Liver (tissue), 9 donors: ENCODE measurements around the gene RNF168. TPM values are rescaled to one million over a fixed set of nuclear protein-coding genes. Genes with fewer than 3 reads are reported as not detected.

Experiments used
- DNase-seq: peaks from one replicate; pipeline ENCODE4 v3.0.0-alpha.2; 2017; ENCODE audit warnings: low spot score
- H3K27ac ChIP-seq, 2 donors: one replicate each; pipeline ENCODE4 v1.7.0; 2013; ENCODE audit warnings: inconsistent platforms in 2 of 2, low read length in 2 of 2, control low read depth in 1 of 2, low read depth in 1 of 2, mild to moderate bottlenecking in 1 of 2
- H3K27me3 ChIP-seq, 4 donors: one replicate each; pipeline versions ENCODE4 v1.6.1 to v1.7.0; 2013; ENCODE audit warnings: low read length in 3 of 4, inconsistent platforms in 1 of 4, mild to moderate bottlenecking in 1 of 4, moderate library complexity in 1 of 4; ENCODE audit not compliant: control insufficient read depth in 4 of 4, insufficient read depth in 4 of 4
- H3K36me3 ChIP-seq, 4 donors: one replicate each; pipeline versions ENCODE4 v1.6.1 to v1.7.0; 2013; ENCODE audit warnings: low read length in 3 of 4, mild to moderate bottlenecking in 3 of 4, low read depth in 1 of 4, moderate library complexity in 1 of 4; ENCODE audit not compliant: control insufficient read depth in 4 of 4, insufficient read depth in 3 of 4
- H3K4me1 ChIP-seq, 4 donors: one replicate each; pipeline versions ENCODE4 v1.6.1 to v1.7.0; 2013; ENCODE audit warnings: low read length in 3 of 4, mild to moderate bottlenecking in 3 of 4, moderate library complexity in 1 of 4; ENCODE audit not compliant: control insufficient read depth in 4 of 4, insufficient read depth in 4 of 4
- H3K4me3 ChIP-seq, 3 donors: one replicate each; pipeline versions ENCODE4 v1.6.1 to v1.7.0; 2013; ENCODE audit warnings: low read length in 3 of 3, control low read depth in 1 of 3, low read depth in 1 of 3, mild to moderate bottlenecking in 1 of 3
- H3K9ac ChIP-seq, 2 donors: one replicate each; pipeline ENCODE4 v1.7.0; 2013; ENCODE audit warnings: low read length in 2 of 2, mild to moderate bottlenecking in 2 of 2, moderate library complexity in 2 of 2, control low read depth in 1 of 2, low read depth in 1 of 2
- H3K9me3 ChIP-seq, 4 donors: one replicate each; pipeline versions ENCODE4 v1.6.1 to v1.7.0; 2013; ENCODE audit warnings: low read length in 3 of 4; ENCODE audit not compliant: control insufficient read depth in 4 of 4
- CTCF ChIP-seq: fragments of 150-350 bp; IDR thresholded peaks from 2 replicates; pipeline ENCODE4 v1.5.1; 2017; ENCODE audit warnings: improper control_type of control experiment, low read depth, low read length; ENCODE audit not compliant: missing input control
- EGR1 ChIP-seq, 2 donors: IDR thresholded peaks; 2 replicates each; pipeline ENCODE4 v1.6.1; 2016 to 2018; ENCODE audit warnings: antibody characterized with exemption in 2 of 2, low read depth in 2 of 2
- FOXA2 ChIP-seq: IDR thresholded peaks from 2 replicates; pipeline ENCODE4 v1.6.1; 2016; ENCODE audit warnings: antibody characterized with exemption
- GABPA ChIP-seq, 2 donors: IDR thresholded peaks in 1 of 2; conservative IDR thresholded peaks in 1 of 2; 2 replicates each; pipeline ENCODE4 v1.6.1; 2016; ENCODE audit warnings: antibody characterized with exemption in 2 of 2, mild to moderate bottlenecking in 1 of 2, moderate library complexity in 1 of 2
- HNF4A ChIP-seq, 2 donors: conservative IDR thresholded peaks; 2 replicates each; pipeline ENCODE4 v1.6.1; 2016; ENCODE audit warnings: antibody characterized with exemption in 2 of 2, mild to moderate bottlenecking in 2 of 2
- HNF4G ChIP-seq: IDR thresholded peaks from 2 replicates; pipeline ENCODE4 v1.6.1; 2016; ENCODE audit warnings: antibody characterized with exemption
- JUND ChIP-seq, 2 donors: IDR thresholded peaks; 2 replicates each; pipeline ENCODE4 v1.6.1; 2016; ENCODE audit warnings: antibody characterized with exemption in 2 of 2
- NR2F2 ChIP-seq: IDR thresholded peaks from 2 replicates; pipeline ENCODE4 v1.6.1; 2016; ENCODE audit warnings: antibody characterized with exemption
- RAD21 ChIP-seq, 2 donors: IDR thresholded peaks; 2 replicates each; pipeline ENCODE4 v1.6.1; 2016; ENCODE audit warnings: antibody characterized with exemption in 2 of 2, mild to moderate bottlenecking in 2 of 2
- RXRA ChIP-seq, 2 donors: IDR thresholded peaks; 2 replicates each; pipeline ENCODE4 v1.6.1; 2017 to 2018; ENCODE audit warnings: antibody characterized with exemption in 2 of 2, mild to moderate bottlenecking in 1 of 2
- SP1 ChIP-seq: IDR thresholded peaks from 2 replicates; pipeline ENCODE4 v1.6.1; 2018; ENCODE audit warnings: antibody characterized with exemption, mild to moderate bottlenecking
- TAF1 ChIP-seq: conservative IDR thresholded peaks from 2 replicates; pipeline ENCODE4 v1.6.1; 2016; ENCODE audit warnings: antibody characterized with exemption, mild to moderate bottlenecking
- WGBS: extraction: QIAGEN DNeasy Blood & Tissue Kit; methylation state at CpG from one replicate; pipeline ENCODE4 v1.1.7; 2013; 5-methylcytosine and 5-hydroxymethylcytosine counted together
- polyA plus RNA-seq, 2 donors: library from polyadenylated mRNA; stranded (reverse) in 1 of 2; unstranded in 1 of 2; fragments of 200-250 nt in 1 of 2; fragments of >200 nt in 1 of 2; fragmentation: Nextera tagmentation in 1 of 2; extraction: Ambion mirVana in 1 of 2; gene quantifications; one replicate each; pipeline versions ENCODE4 v1.2.1 to v1.2.3, GENCODE V29; 2013 to 2015
- total RNA-seq, 2 donors: library from RNA; depleted of rRNA; stranded (reverse); fragments of >200 nt; gene quantifications; one replicate each; pipeline ENCODE4 v1.2.3, GENCODE V29; 2014
- TF ChIP-seq, protein P1 (sequence below): IDR thresholded peaks from 2 replicates; pipeline ENCODE4 v1.6.1; 2016; ENCODE audit warnings: antibody characterized with exemption
- TF ChIP-seq, protein P2 (sequence below): IDR thresholded peaks from 2 replicates; pipeline ENCODE4 v1.6.1; 2016; ENCODE audit warnings: antibody characterized with exemption, mild to moderate bottlenecking
- donor health status: healthy.
- donor health status: healthy.
- donor health status: healthy.
- donor health status: healthy.
- donor health status: healthy.

RNF168 gene
- total and polyA plus RNA-seq, 4 donors, result 3.4 to 10.0 (median 7.3) TPM

DNA sequence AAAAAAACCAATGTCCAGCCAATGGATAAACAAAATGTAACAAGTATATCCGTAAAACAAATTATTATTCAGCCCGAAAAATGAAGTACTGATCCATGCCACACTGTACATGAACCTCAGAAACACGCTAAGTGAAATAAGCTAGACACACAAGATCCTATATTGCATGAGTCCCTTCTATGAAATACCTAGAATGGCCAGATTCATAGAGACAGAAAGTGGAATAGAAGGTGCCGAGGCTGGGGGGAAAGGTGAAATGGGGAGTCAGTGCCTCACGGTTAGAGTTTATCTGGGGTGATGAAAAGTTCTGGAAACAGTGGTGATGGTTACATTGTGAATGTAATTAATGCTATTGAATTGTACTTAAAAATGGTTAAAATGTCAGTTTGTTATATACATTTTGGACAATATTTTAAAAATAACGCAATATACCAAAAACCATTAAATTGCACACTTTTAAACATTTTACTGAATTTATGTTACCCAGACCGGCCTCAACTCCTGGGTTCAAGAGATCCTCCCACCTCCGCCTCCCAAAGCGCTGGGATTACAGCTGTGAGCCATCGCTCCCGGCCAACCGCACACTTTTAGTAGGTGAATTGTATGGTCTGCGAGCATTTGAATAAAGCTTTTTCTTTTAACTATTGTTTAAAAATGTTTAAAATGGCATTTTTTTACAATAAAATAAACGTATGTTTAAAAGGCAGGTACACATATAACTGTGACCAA lies 2.1 kb downstream of the RNF168 start:
- H3K27me3 ChIP-seq, result no peaks in the 10 kb centered on the region
- H3K9me3 ChIP-seq, result peaks cover 0 to 4% (median 2%) of the 10 kb centered on the region in 4 donors
- H3K9ac ChIP-seq, result peak overlapping the region; percentile 79 to 90
- TF ChIP-seq NR2F2 (no peak), GABPA (IDR thresholded peaks at IDR 0.05 in 1 of 2, conservative IDR thresholded peaks at IDR 0.05 in 1 of 2) (no peak)
- no peak for DNase-seq
- no peaks in the 10 kb centered on the region for H3K36me3 ChIP-seq
- WGBS, result 9% methylated on average over 14 of the region's 14 CpGs
- peaks cover 4 to 19% (median 13%) of the 10 kb centered on the region in 4 donors for H3K4me1 ChIP-seq
- peak overlapping the region; percentile 78 to 91 (median 83) for H3K4me3 ChIP-seq
- H3K27ac ChIP-seq, result peak overlapping the region; percentile 94

- no peak for DNase-seq
- H3K4me1 ChIP-seq, result peaks cover 4 to 22% (median 14%) of the 10 kb centered on the region in 4 donors
These were observed 3.6 kb downstream of the RNF168 start for GRCh38 chr3:196499807-196500524.

More at GRCh38 chr3:196499807-196500524, 3.6 kb downstream of the RNF168 start:
- no peak overlapping the region for H3K9ac ChIP-seq
- peak overlapping the region; percentile 13 to 33 for H3K27ac ChIP-seq
- peak overlapping the region; percentile 29 to 83 (median 54) for H3K4me3 ChIP-seq
- H3K9me3 ChIP-seq, result no peaks in the 10 kb centered on the region
- TF ChIP-seq TAF1, result no peak
- no peak for TF ChIP-seq FOXA2
- TF ChIP-seq JUND (IDR thresholded peaks at IDR 0.05), result no peak
- no peak for TF ChIP-seq HNF4G
- TF ChIP-seq, protein P1, sequence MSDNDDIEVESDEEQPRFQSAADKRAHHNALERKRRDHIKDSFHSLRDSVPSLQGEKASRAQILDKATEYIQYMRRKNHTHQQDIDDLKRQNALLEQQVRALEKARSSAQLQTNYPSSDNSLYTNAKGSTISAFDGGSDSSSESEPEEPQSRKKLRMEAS, result no peak
- no peak for TF ChIP-seq HNF4A (conservative IDR thresholded peaks at IDR 0.05)
- no peak for TF ChIP-seq GABPA (IDR thresholded peaks at IDR 0.05 in 1 of 2, conservative IDR thresholded peaks at IDR 0.05 in 1 of 2)
- no peak for TF ChIP-seq RAD21 (IDR thresholded peaks at IDR 0.05)
- TF ChIP-seq SP1, result no peak
- TF ChIP-seq RXRA (IDR thresholded peaks at IDR 0.05), result no peak
- no peak for TF ChIP-seq EGR1 (IDR thresholded peaks at IDR 0.05; ENCODE audit: low read depth in 2 of 2)
- TF ChIP-seq CTCF, result no peak
- TF ChIP-seq, protein P2, sequence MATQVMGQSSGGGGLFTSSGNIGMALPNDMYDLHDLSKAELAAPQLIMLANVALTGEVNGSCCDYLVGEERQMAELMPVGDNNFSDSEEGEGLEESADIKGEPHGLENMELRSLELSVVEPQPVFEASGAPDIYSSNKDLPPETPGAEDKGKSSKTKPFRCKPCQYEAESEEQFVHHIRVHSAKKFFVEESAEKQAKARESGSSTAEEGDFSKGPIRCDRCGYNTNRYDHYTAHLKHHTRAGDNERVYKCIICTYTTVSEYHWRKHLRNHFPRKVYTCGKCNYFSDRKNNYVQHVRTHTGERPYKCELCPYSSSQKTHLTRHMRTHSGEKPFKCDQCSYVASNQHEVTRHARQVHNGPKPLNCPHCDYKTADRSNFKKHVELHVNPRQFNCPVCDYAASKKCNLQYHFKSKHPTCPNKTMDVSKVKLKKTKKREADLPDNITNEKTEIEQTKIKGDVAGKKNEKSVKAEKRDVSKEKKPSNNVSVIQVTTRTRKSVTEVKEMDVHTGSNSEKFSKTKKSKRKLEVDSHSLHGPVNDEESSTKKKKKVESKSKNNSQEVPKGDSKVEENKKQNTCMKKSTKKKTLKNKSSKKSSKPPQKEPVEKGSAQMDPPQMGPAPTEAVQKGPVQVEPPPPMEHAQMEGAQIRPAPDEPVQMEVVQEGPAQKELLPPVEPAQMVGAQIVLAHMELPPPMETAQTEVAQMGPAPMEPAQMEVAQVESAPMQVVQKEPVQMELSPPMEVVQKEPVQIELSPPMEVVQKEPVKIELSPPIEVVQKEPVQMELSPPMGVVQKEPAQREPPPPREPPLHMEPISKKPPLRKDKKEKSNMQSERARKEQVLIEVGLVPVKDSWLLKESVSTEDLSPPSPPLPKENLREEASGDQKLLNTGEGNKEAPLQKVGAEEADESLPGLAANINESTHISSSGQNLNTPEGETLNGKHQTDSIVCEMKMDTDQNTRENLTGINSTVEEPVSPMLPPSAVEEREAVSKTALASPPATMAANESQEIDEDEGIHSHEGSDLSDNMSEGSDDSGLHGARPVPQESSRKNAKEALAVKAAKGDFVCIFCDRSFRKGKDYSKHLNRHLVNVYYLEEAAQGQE, result no peak
- no peaks in the 10 kb centered on the region for H3K27me3 ChIP-seq
- no peaks in the 10 kb centered on the region for H3K36me3 ChIP-seq
- 73% methylated on average over 11 of the region's 11 CpGs for WGBS
